Stimulated activated CD4-positive, alpha-beta T cell treated with anti-CD3 and anti-CD28 coated beads, TNF-alpha, amount 100 ng/mL, for 48 hours (primary cell): Measurements from ENCODE around the gene AOC1.
"Not testable (repeated sequence)": the region's sequence is repeated elsewhere in the genome, so short reads cannot be mapped to it uniquely, and the experiment has no call there.

Experiments
- DNase-seq, 3 donors: peaks; one replicate each; pipeline ENCODE4 v3.0.0-alpha.2; 2020; ENCODE audit warnings: low read depth in 3 of 3

The AOC1 gene

DNA sequence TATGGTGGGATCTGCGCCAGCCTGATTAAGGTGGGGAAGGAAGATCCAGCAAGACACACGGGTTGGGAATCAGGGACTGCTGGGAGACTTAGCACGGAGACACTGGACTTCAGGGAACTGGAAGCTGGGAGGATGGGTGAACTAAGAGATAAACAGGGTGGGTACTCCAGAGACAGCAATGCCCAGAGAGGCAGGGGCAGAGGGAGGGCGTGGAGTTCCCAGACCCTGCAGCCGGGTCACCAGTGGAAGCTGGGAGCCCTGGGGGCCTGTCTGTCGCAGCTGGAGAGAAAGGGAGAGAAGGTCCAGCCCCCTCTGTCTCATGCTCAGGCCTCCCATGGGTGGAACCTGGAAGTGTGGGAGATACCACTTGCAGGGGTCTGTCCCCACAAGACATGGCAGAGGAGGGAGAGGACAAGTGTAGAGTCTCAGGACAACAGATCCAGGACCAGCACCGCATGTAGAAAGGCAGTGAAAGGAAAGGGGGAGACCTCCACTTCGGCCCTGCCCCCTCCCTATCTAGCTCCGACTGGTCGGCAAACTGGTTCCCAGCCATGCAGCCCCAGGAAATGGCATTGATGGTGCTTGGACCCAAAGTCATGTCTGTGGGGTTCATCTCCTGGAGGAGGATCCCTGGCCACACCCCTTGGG, 44.4 kb downstream of the AOC1 start:
- DNase-seq, result no peak

DNA sequence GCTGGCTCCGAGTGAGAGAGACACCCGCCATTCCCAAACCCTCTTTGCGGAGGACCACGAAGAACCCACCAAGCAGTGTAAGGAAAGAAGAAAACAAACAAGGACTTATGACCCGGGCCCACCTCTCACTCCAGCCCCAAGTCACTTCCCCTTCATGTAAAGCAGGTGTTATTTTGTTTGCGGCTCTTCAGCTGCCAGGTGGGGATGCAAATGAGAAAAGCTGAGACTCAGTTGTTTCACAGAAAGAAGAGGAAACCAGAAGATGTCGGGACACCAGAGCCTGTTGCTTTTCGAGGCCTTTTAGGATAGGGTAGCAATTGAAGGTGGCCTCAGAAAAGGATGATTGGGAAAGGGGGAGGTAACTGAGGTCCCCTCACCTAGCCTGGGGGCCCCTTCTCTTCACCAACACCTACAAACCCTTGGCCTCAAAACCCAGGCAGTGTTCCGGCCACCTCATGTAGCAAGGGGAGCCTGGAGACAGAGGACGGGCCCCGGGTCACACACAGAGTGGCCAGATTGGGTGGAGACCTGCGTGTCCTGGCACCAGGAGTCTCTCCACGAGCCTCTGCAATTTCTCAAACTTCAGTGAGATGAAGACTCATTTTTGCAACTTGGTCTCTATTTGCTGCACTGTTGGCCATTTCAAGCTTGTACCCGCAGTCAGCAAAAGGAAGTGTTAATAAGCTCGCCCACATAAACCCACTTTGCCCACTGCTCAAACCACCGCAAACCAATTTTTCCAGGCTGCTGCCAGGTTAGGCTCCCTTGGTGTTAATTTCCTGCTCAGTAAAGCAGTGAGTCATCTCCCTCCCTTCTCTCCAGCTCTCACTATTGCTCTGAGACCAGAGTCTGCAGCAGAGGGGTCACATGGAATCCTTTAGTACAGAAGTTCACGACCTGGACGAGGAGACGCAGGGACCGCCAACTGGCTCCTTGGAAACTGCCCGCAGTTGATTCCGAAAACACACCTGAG, 45.5 kb downstream of the AOC1 start:
- peak in 1 of 3 donors; percentile 28 for DNase-seq

DNA sequence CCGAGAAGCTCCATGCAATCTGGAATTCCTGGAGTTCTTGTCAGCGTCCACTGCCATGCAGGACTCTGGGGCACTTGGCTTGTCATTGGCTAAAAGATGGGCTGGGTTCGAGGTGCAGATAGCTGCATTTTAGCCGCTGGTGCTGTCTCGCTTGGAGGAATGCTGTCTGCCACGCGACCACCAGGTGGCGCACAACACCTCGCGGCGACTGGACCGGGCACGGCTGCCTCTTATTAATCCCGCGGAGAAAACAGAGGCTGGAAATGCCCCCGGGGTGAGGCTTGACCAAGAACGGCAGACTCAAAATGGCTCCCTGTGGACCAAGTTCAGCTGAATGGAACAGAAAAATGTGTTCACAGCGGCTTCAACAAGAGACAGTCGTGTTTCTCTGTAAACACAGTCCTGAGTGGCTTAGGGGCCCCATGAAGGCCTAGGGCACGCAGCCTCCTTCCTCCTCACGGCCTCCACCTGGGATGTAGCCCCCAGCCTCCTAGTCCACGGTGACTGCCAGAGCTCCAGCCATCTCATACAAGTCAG, 46.2 kb downstream of the AOC1 start:
- DNase-seq, result peak; percentile 52 to 62 (median 59)

DNA sequence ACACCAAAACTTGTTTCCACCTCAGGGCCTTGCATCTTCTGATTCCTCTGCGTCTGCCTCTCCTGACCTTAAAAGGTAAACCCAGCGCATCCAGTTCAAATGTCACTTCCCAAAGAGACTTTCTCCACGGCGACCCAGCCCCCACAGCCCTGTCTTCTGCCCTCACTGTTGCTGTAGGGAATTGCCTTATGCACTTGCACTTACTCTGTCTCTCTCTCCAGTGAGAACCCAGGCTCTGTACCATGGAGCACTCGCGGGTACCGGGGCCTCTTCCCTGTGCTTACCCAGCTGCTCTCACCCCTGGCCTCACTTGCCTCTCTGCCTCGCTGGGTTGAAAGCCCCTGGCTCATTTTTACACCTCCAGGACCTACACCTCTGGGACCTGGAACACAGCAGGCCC, 48.4 kb downstream of the AOC1 start:
- no peak for DNase-seq

DNA sequence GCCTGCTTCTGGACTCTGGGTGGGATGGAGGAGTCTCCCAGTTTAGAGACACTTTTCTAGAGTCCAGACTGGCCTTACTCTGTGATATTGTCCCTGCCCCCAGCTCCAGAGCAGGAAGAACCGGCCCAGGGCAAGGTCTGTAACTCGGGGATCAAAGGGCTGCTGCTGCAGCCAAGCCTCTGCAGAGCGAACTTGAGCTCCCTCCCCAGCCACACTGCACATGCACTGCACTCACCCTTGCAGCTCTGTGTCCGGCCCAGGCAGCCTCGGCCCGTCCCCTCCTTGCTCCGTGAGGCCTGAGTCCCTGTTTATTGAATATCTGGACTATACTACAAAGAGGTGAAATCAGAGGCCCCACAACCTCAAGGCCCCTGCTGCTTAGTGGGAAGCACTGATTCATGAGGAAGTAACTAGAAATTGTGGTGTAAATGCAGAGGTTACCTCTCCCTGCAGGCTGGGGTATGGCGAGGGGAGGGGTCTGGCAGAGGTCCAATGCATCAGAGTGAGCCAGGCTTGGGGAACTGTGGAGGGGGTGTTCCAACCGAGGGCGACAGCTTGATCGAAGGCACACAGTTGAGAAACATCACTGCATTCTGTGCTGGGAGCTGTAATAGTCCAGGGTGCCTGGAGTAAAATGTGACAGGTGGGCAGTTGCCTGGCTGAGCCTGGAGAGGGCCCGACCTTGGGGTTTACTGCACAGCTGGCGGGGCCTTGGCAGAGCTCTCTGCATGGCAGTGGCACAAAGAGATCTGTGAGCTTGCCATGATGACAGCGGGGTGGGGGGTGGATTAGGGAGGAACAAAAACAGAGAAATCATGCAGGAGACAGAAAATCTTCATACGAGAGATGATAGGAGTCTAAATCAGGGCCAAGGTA, 49.1 kb downstream of the AOC1 start:
- no peak for DNase-seq

DNA sequence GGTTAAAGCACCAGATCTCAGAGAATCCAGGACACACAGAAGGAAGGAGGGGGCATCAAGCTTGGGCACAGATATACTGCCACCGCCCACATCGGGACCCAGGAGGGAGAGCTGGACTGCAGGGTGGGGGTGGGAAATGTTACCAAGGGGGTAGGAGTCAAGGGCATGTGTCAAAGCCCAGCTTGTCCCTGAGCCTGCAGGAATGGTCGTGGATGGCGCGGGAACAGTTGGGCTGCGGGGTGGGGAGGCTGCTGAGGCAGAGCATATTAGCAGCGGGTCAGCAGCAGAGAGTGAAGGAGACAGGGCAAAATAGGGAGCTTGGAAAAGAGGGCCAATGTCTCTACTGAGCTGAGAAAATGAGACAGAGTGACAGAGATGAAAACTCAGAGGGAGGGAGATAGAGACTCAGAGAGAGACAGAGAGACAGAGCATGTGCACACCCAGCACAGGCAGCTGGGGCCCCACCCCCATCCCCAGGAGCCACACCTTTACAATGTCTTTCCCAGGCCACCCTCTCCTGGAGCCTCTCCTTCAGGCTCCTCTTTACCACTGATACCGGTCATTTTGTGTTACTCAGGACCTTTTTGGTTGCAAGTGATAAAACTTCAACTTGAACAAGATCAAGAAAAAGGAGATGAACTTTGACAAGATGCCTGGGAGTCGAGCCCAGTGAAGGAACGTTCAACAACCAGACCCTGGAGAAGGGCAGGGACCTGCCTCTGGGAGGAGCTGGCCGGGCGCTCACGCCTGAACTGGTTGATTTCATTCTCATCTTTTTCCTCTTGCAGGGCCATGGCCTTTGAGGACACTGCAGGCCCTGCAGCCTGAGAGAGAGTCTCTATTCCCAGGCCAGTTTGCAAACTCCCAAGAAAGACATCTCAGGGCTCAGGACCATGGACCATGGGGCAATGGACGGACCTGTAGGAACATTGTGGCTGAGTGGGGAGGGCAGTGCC, 50.0 kb downstream of the AOC1 start:
- DNase-seq, result no peak

DNA sequence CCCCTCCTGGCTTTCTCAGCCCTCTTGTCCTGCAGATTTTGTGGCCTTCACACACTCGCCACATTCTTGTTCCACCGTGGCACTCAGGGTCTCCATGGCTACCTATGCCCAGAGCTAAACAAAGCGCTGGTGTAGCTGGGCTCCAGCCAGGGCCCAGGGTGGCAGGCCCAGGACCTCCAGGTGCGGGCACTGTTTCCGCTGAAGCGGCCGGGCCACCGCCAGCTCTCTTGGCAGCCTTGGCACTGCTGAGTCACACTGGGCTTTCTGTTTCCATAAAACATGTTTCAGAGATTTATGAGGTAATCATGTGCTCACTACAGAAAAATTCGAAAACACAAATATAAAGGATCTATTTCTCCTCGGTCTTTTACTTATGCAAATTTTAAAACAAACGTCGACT, 51.3 kb downstream of the AOC1 start:
- no peak for DNase-seq

DNA sequence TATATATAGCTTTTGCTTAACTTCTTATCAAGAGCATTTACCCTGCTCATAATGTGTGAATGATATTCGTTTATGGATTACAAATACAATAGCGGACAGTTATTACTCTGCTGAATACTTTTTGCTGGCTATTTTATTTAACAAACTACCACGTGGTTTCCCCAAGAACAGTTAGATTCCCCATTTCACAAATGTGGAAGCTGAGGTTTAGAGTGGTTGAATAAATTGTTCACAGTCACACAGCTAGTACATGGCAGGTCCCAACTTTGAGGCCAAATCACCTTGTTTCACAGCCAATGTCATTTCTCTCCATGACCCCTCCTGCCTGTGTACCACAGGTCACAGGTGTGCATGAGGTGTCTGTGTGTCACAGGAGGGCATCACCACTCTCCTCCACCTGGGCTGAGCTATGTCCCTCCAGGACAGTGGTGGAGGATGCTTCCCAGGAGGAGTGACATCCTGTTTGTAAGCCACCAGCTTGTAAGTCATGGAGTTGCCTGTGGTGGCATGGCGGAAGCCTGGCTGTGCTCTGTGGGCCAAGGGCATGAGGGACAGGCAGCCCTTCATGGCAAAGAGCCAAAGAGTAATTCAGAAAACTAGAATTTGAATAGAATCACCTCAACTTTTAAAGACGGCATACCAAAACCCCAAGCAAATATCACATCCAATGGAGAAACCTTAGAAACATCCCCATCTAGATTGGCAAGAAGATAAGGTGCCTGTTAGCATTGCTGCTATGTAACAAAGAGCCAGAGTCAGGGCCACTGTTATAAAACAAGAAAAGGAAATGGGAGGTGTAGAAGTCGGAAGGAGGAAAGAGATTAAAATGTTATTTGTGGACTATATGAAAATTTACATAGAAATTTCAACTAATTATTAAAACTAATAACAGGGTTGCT, 51.9 kb downstream of the AOC1 start:
- no peak for DNase-seq

DNA sequence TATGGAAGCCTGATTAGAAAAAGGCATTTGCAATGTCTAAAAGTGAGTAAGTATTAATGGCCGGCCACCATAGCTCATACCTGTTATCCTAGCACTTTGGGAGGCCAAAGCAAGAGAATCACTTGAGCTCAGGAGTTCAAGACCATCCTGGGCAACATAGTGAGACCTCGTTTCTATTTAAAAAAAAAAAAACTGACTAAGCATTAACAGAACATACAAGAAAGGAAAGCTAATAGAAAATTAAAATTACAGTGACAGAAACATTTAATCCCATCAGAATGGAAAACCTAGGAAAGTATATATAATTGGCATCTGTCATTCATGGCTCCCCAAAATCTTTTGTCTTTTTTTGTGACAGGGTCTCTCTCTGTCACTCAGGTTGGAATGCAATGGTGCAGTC, 55.9 kb downstream of the AOC1 start:
- no peak for DNase-seq

DNA sequence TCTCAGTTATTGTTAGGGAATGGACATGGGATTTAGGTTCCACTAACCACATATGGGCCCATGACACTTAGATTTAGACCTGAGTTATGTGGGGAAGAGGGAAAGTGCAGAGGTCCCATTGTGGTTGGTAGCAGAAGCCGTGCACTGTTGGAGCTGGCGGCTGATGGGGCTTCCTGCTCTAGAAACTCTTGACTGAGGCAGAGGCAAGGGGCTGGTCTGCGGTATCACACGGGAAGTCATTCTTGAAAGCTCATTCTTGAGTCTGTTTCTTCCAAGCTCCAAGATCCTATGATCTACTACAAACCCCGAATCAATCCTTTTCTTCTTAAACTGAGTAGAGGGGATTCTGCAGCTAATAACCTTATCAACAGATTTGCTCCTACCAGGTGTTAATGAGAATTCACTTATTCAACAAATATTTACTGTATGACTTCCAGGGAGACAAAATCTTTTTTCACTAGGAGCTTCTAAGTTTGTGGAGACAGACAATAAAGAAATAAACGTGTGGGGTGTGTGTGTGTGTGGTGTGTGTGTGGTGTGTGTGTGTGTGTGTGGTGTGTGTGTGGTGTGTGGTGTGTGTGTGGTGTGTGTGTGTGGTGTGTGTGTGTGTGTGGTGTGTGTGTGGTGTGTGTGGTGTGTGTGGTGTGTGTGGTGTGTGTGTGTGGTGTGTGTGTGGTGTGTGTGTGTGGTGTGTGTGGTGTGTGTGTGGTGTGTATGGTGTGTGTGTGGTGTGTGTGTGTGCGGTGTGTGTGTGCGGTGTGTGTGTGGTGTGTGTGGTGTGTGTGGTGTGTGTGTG, 57.1 kb downstream of the AOC1 start:
- DNase-seq, result no peak

DNA sequence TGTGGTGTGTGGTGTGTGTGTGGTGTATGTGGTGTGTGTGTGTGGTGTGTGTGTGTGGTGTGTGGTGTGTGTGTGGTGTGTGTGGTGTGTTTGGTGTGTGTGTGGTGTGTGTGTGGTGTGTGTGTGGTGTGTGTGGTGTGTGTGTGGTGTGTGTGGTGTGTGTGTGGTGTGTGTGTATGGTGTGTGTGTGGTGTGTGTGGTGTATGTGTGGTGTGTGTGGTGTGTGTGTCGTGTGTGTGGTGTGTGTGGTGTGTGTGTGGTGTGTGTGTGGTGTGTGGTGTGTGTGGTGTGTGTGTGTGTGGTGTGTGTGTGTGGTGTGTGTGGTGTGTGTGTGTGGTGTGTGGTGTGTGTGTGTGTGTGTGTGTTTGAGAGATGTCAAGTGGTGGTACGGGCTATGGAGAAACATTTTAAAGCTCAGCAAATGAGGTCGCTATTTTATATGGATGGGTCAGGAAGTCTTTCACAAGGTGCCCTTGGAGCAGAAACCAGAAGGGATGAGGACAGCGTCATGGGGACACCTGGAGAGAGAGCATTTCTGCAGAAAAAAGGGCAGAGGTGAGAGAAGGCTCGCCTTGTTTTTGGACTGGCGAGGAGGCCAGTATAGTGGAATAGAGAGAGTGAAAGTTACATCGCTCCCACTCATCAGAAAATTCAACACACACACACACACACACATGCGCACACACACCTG, 58.1 kb downstream of the AOC1 start:
- not testable (repeated sequence) for DNase-seq

DNA sequence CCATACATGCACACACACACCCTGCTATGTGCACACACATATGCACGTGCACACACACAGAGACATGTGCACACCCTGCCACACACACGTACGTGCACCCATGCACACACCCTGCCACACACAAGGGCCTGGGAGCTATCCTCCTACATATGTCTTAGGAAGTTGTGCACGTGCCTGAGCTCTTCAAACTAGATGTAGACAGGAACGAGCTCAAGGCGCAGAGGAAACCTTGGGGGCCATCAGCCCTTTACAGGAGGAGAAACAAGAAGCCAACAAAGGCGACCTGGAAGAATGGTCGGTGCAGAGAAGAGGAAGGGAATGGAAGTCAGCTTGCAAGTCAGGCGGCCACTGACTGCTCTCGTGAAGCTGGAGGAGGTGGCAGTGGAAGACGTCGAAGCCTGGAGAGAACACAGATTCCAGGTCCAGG, 58.7 kb downstream of the AOC1 start:
- DNase-seq, result no peak
